Measurements from ENCODE around the gene EIF4G1. TPM values are rescaled to one million over a fixed set of nuclear protein-coding genes. Genes with fewer than 3 reads are reported as not detected.

EIF4G1 gene
- total RNA-seq, 4 donors from 2014 or later: 382 to 463 (median 418) TPM

DNA sequence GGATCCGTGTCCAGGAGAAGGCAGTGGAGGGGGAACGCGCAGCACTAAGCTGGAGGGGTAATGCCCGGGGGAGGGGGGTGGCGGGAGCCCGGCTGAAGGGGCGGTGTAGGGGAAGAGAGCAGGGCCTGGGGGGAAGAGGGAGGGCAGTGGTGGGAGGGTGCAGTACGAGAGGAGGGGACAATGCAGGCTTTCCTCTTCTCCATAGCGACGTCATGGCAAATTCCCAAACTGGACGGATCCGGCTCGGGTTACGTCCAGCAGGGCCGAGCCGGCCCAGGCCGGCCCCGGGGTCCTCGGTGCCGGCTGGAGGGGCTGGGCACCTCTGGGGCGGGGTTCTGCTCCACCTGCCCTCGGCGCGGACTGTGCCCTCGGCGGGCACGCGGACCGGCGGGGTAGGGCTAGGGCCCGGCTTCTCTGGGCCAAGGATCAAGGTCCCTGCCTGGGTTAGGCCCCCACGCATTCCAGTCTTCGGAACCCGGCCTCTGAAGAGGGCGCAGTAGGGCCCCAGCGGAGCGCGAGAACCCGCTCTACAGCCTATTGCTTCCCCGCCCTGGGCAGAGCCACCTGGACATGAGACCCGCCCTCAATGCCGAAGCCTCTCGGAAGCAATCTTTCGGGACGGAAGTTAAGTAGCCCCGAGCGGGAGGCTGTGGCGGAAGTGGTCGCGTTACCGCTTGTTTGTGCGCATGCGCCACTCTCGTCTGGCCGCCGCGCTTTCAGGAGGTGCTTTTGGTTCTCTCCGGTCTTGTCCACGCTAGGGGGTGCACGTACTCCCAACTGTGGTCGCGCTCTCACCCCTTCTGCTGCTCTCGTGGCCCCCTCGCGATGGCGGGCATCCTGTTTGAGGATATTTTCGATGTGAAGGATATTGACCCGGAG, 48.5 kb downstream of the EIF4G1 start:
- H3K4me1 ChIP-seq: peaks cover 38% of the 10 kb centered on the region
- WGBS: under 1% methylated on average over 32 of the region's 68 CpGs
- H3K27ac ChIP-seq: peak overlapping the region; percentile 98
- peaks cover 8% of the 10 kb centered on the region for H3K36me3 ChIP-seq
- H3K9me3 ChIP-seq: no peaks in the 10 kb centered on the region
- H3K4me3 ChIP-seq: peak overlapping the region; percentile 64
- peak; percentile 98 for DNase-seq (ENCODE audit: low spot score in 2 of 2)
- TF ChIP-seq, protein P1, sequence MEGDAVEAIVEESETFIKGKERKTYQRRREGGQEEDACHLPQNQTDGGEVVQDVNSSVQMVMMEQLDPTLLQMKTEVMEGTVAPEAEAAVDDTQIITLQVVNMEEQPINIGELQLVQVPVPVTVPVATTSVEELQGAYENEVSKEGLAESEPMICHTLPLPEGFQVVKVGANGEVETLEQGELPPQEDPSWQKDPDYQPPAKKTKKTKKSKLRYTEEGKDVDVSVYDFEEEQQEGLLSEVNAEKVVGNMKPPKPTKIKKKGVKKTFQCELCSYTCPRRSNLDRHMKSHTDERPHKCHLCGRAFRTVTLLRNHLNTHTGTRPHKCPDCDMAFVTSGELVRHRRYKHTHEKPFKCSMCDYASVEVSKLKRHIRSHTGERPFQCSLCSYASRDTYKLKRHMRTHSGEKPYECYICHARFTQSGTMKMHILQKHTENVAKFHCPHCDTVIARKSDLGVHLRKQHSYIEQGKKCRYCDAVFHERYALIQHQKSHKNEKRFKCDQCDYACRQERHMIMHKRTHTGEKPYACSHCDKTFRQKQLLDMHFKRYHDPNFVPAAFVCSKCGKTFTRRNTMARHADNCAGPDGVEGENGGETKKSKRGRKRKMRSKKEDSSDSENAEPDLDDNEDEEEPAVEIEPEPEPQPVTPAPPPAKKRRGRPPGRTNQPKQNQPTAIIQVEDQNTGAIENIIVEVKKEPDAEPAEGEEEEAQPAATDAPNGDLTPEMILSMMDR (IDR thresholded peaks at IDR 0.05): peak in 1 of 2 donors; percentile 46
- TF ChIP-seq POLR2AphosphoS5 (IDR thresholded peaks at IDR 0.05): peak in 1 of 3 donors; percentile 27
- no peak for TF ChIP-seq EP300 (IDR thresholded peaks at IDR 0.05)
- TF ChIP-seq POLR2A (IDR thresholded peaks at IDR 0.05): peak; percentile 44 to 70
- H3K27me3 ChIP-seq: no peaks in the 10 kb centered on the region

DNA sequence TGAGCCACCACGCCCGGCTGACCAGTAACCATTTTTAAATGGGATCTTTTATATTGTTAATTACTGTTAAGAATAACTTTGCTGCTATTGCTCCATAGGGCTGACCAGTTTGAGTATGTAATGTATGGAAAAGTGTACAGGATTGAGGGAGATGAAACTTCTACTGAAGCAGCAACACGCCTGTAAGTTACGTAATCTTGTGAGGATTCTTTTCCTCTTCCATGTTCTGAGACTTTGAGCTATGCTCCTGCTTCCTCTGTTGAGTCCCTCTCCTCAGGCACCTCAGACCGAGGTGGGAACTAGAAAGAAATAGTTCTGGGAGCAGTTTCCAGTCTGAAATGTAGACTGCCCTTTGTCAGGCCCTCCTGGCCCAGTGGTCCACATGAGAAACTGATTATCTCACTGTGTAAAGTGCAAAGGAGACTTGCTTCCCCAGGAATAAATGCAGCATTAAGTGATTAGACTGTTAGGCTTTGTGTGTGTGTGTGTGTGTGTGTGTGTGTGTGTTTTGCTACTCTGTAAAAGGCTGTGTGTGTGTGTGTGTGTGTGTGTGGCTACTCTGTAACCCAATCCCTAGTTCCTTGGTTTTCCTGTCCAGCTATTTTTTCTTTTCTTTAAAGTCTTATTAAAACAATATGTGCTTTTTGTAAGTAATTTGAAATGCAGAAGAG, 52.3 kb downstream of the EIF4G1 start:
- TF ChIP-seq EP300 (IDR thresholded peaks at IDR 0.05) (no peak), POLR2AphosphoS5 (IDR thresholded peaks at IDR 0.05) (no peak), POLR2A (IDR thresholded peaks at IDR 0.05) (no peak)
- TF ChIP-seq, protein P1 (IDR thresholded peaks at IDR 0.05): no peak
- H3K27ac ChIP-seq: no peak overlapping the region
- DNase-seq (ENCODE audit: low spot score in 2 of 2): no peak
- H3K9me3 ChIP-seq: no peaks in the 10 kb centered on the region
- peaks cover 33% of the 10 kb centered on the region for H3K4me1 ChIP-seq
- no peak overlapping the region for H3K4me3 ChIP-seq
- H3K36me3 ChIP-seq: peaks cover 17% of the 10 kb centered on the region
- WGBS: 83% methylated on average over 5 of the region's 5 CpGs
- H3K27me3 ChIP-seq: no peaks in the 10 kb centered on the region

DNA sequence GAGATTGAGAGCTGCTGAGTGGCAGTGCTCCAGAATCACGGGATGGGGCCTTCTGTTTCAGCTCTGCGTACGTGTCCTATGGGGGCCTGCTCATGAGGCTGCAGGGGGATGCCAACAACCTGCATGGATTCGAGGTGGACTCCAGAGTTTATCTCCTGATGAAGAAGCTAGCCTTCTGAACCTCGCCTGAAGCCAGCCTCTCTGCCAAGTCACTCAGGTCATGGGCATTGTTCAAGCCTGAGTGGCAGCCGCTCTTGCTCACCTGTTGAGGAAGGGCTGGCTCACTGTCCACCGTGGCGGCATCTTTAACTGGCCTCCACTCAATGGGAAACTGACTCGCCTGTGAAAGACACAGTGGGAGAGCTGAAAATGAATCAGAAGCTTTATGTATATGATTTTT, 53.7 kb downstream of the EIF4G1 start:
- Histone ChIP-seq H3K36me3 (peaks cover 17% of the 10 kb centered on the region), H3K4me3 (no peak overlapping the region), H3K27me3 (no peaks in the 10 kb centered on the region), H3K27ac (no peak overlapping the region), H3K9me3 (no peaks in the 10 kb centered on the region), H3K4me1 (peaks cover 42% of the 10 kb centered on the region)
- peak in 1 of 2 donors; percentile 61 for DNase-seq (ENCODE audit: low spot score in 2 of 2)
- WGBS: 76% methylated on average over 9 of the region's 9 CpGs
- no peak for TF ChIP-seq POLR2A (IDR thresholded peaks at IDR 0.05)
- no peak for TF ChIP-seq POLR2AphosphoS5 (IDR thresholded peaks at IDR 0.05)
- TF ChIP-seq, protein P1 (IDR thresholded peaks at IDR 0.05): no peak
- no peak for TF ChIP-seq EP300 (IDR thresholded peaks at IDR 0.05)

DNA sequence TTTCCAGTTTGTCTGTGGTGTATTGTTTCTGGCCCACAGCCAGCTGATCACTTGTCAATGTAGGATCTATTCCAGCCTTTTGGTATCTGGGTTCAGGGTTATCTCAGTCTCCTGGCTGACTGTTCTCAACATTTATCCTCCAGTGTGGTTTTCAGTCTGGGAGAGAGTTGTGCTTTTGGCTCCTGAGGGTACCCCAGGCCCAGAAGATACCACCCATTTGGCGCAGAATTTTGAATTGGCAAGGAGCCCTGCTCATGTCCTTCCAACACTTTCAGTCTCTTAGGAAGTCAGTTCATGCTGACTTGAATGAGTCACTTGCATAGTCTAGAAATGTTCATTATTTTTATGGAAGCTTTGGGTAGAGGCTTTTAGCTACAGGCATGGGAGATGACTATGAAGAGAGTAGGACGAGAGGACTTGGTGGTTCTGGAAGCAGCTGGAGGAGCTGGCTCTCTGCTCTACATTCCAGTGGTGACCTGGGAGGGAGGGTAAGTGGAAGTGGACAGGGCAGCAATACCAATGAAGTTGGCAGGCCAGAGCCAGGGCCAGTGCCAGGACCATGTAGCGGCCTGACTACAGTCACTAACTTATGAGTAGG, 54.3 kb downstream of the EIF4G1 start:
- WGBS: 39% methylated on average over 3 of the region's 3 CpGs
- Histone ChIP-seq H3K36me3 (peaks cover 17% of the 10 kb centered on the region), H3K4me1 (peaks cover 42% of the 10 kb centered on the region), H3K27ac (no peak overlapping the region), H3K27me3 (no peaks in the 10 kb centered on the region), H3K9me3 (no peaks in the 10 kb centered on the region), H3K4me3 (no peak overlapping the region)
- no peak for TF ChIP-seq POLR2A (IDR thresholded peaks at IDR 0.05)
- TF ChIP-seq EP300 (IDR thresholded peaks at IDR 0.05): no peak
- TF ChIP-seq POLR2AphosphoS5 (IDR thresholded peaks at IDR 0.05): no peak
- TF ChIP-seq, protein P1 (IDR thresholded peaks at IDR 0.05): no peak
- DNase-seq (ENCODE audit: low spot score in 2 of 2): no peak

Data from suprapubic skin (tissue), 4 donors.